ENCODE data around the gene RTN4IP1.

- TF ChIP-seq CTCF (conservative IDR thresholded peaks at IDR 0.05; ENCODE audit: low read length) (no peak), EZH2phosphoT487 (IDR thresholded peaks at IDR 0.05; ENCODE audit: borderline replicate concordance) (no peak)
These were observed 2.8 kb downstream of the RTN4IP1 start for GRCh38 chr6:106626485-106626884.
